HCT116 (cell line): Measurements from ENCODE around the gene NFATC1. TPM values are rescaled to one million over a fixed set of nuclear protein-coding genes. Genes with fewer than 3 reads are reported as not detected.

Source experiments
- ATAC-seq: fragments of 200-7000 bp; cut with Tn5 transposase; 2 replicates; pipeline ENCODE4 v1.9.1; 2020; ENCODE audit warnings: mild to moderate bottlenecking, moderate library complexity
- BruUV-seq: library from RNA; stranded (reverse); fragments of 400-500 nt; replicated peaks from 2 replicates; lab custom pipeline; 2021; lab: Mats Ljungman, UMichigan
- CTCF ChIA-PET: fragments of 300-600 bp; sonication (Branson Sonifier 250); formaldehyde crosslinking; loops from one replicate; lab custom pipeline; 2021; ENCODE audit warnings: antibody characterized with exemption; lab: Charles Lee
- POLR2A ChIA-PET: fragments of 300-600, 350-600 bp; sonication (Branson Sonifier 250); formaldehyde crosslinking; loops from one replicate; lab custom pipeline; 2021; ENCODE audit warnings: antibody characterized with exemption; lab: Charles Lee
- RAD21 ChIA-PET, 2 experiments: fragments of 300-600 bp; sonication (Branson Sonifier 250); formaldehyde crosslinking; loops; one replicate each; lab custom pipeline; 2023; ENCODE audit warnings: low total read pairs in 2 of 2; ENCODE audit not compliant: uncharacterized antibody in 2 of 2, unreplicated experiment in 2 of 2, low non-redundant PET in 1 of 2; lab: Charles Lee
- DNase-seq: peaks from one replicate; pipeline ENCODE4 v3.0.0-alpha.2; 2010; ENCODE audit warnings: low read depth, low spot score
- H2AFZ ChIP-seq: fragments of 200-600 bp; shearing (Covaris generic), sonication (generic); 2 replicates; pipeline ENCODE4 v1.6.1; 2017; ENCODE audit warnings: low read depth, mixed run types, mixed read lengths, antibody characterized with exemption, low read length; ENCODE audit not compliant: poor library complexity, severe bottlenecking
- H3K27ac ChIP-seq: 2 replicates; pipeline ENCODE4 v1.5.1; 2012; ENCODE audit warnings: low read depth, low read length
- H3K27me3 ChIP-seq: fragments of 200-600 bp; sonication (generic); 2 replicates; pipeline ENCODE4 v1.6.1; 2016; ENCODE audit warnings: mixed run types, low read length, mixed read lengths; ENCODE audit not compliant: insufficient read depth
- H3K36me3 ChIP-seq, 2 experiments: fragments of 200-500 bp in 1 of 2; fragments of 200-600 bp in 1 of 2; sonication (Bioruptor generic) in 1 of 2; sonication (generic) in 1 of 2; 2 replicates each; pipeline versions ENCODE4 v1.5.1 to v1.6.1; 2014 to 2016; ENCODE audit warnings: low read length in 2 of 2, inconsistent platforms in 1 of 2, mixed read lengths in 1 of 2, mixed run types in 1 of 2; ENCODE audit not compliant: insufficient read depth in 2 of 2, control insufficient read depth in 1 of 2
- H3K4me1 ChIP-seq, 2 experiments: fragments of 200-600 bp in 1 of 2; sonication (generic) in 1 of 2; 2 replicates each; pipeline versions ENCODE4 v1.5.1 to v1.6.1; 2012 to 2017; ENCODE audit warnings: low read length in 2 of 2, inconsistent platforms in 1 of 2, mild to moderate bottlenecking in 1 of 2, mixed read lengths in 1 of 2, mixed run types in 1 of 2, moderate library complexity in 1 of 2; ENCODE audit not compliant: insufficient read depth in 2 of 2, control insufficient read depth in 1 of 2
- H3K4me2 ChIP-seq: fragments of 200-600 bp; sonication (generic); 2 replicates; pipeline ENCODE4 v1.6.1; 2017; ENCODE audit warnings: mixed run types, low read length, mixed read lengths
- H3K4me3 ChIP-seq, 2 experiments: fragments of 200-600 bp in 1 of 2; sonication (generic) in 1 of 2; replicated peaks in 1 of 2; 2 replicates each; pipeline ENCODE4 v1.5.1; 2011 to 2016; ENCODE audit warnings: low read length in 2 of 2, control low read depth in 1 of 2, low read depth in 1 of 2, mild to moderate bottlenecking in 1 of 2, mixed read lengths in 1 of 2, mixed run types in 1 of 2
- H3K79me2 ChIP-seq: fragments of 200-600 bp; sonication (generic); 2 replicates; pipeline ENCODE4 v1.6.1; 2017; ENCODE audit warnings: mild to moderate bottlenecking, mixed run types, low read length, moderate library complexity, mixed read lengths; ENCODE audit not compliant: insufficient read depth
- H3K9ac ChIP-seq: fragments of 200-600 bp; sonication (generic); 2 replicates; pipeline ENCODE4 v1.6.1; 2016; ENCODE audit warnings: low read length, mixed read lengths
- H3K9me2 ChIP-seq: fragments of 200-600 bp; sonication (generic), shearing (Covaris generic); 2 replicates; pipeline ENCODE4 v1.6.1; 2017; ENCODE audit warnings: mixed run types, mild to moderate bottlenecking, moderate library complexity; ENCODE audit not compliant: insufficient read depth
- H3K9me3 ChIP-seq, 2 experiments: fragments of 200-500 bp in 1 of 2; fragments of 200-600 bp in 1 of 2; sonication (Bioruptor generic) in 1 of 2; sonication (generic) in 1 of 2; 2 replicates each; pipeline ENCODE4 v1.6.1; 2014 to 2017; ENCODE audit warnings: low read length in 2 of 2, mixed read lengths in 2 of 2, inconsistent platforms in 1 of 2, low read depth in 1 of 2, mild to moderate bottlenecking in 1 of 2, mixed run types in 1 of 2, moderate library complexity in 1 of 2; ENCODE audit not compliant: control insufficient read depth in 1 of 2, insufficient read depth in 1 of 2
- H4K20me1 ChIP-seq: fragments of 200-600 bp; sonication (generic), shearing (Covaris generic); 2 replicates; pipeline ENCODE4 v1.6.1; 2017; ENCODE audit warnings: mixed run types, mild to moderate bottlenecking, moderate library complexity; ENCODE audit not compliant: insufficient read depth
- ATF3 ChIP-seq: IDR thresholded peaks from 2 replicates; pipeline ENCODE4 v1.6.1; 2012
- CBX3 ChIP-seq: IDR thresholded peaks from 2 replicates; pipeline ENCODE4 v1.6.1; 2012; ENCODE audit warnings: low read depth
- CEBPB ChIP-seq: IDR thresholded peaks from 2 replicates; pipeline ENCODE4 v1.6.1; 2012; ENCODE audit warnings: low read depth
- CTCF ChIP-seq, 3 experiments: fragments of 200-600 bp in 1 of 3; sonication (generic) in 1 of 3; IDR thresholded peaks in 2 of 3; conservative IDR thresholded peaks in 1 of 3; 2 replicates each; pipeline ENCODE4 v1.5.1; 2012 to 2017; ENCODE audit warnings: low read depth in 2 of 3, low read length in 2 of 3, antibody characterized with exemption in 1 of 3, borderline replicate concordance in 1 of 3, control low read depth in 1 of 3, mild to moderate bottlenecking in 1 of 3, mixed read lengths in 1 of 3, mixed run types in 1 of 3, moderate library complexity in 1 of 3; ENCODE audit not compliant: insufficient read depth in 1 of 3
- EGR1 ChIP-seq: IDR thresholded peaks from 2 replicates; pipeline ENCODE4 v1.6.1; 2012; ENCODE audit warnings: low read depth
- ELF1 ChIP-seq: IDR thresholded peaks from 2 replicates; pipeline ENCODE4 v1.6.1; 2012; ENCODE audit warnings: low read depth, borderline replicate concordance
- EZH2 ChIP-seq: fragments of 200-600 bp; sonication (generic); IDR thresholded peaks from 2 replicates; pipeline ENCODE4 v1.6.1; 2017; ENCODE audit warnings: antibody characterized with exemption, mixed run types
- EZH2phosphoT487 ChIP-seq: fragments of 200-600 bp; IDR thresholded peaks from 2 replicates; pipeline ENCODE4 v1.6.1; 2018; ENCODE audit warnings: antibody characterized with exemption, borderline replicate concordance
- JUND ChIP-seq: IDR thresholded peaks from 2 replicates; pipeline ENCODE4 v1.6.1; 2012
- MAX ChIP-seq: IDR thresholded peaks from 2 replicates; pipeline ENCODE4 v1.6.1; 2012
- POLR2A ChIP-seq: IDR thresholded peaks from 2 replicates; pipeline ENCODE4 v1.7.0; 2011; ENCODE audit warnings: borderline replicate concordance; ENCODE audit not compliant: insufficient read depth, insufficient read length; ENCODE audit errors: extremely low read depth
- POLR2AphosphoS5 ChIP-seq: IDR thresholded peaks from 2 replicates; pipeline ENCODE4 v1.6.1; 2011; ENCODE audit warnings: mild to moderate bottlenecking, low read depth, low read length, moderate library complexity
- RAD21 ChIP-seq: IDR thresholded peaks from 2 replicates; pipeline ENCODE4 v1.6.1; 2012; ENCODE audit warnings: low read depth, mild to moderate bottlenecking
- SP1 ChIP-seq: IDR thresholded peaks from 2 replicates; pipeline ENCODE4 v1.6.1; 2012; ENCODE audit warnings: low read depth
- SRF ChIP-seq: IDR thresholded peaks from 2 replicates; pipeline ENCODE4 v1.6.1; 2012; ENCODE audit warnings: low read depth
- TCF7L2 ChIP-seq: IDR thresholded peaks from 2 replicates; pipeline ENCODE4 v1.7.0; 2011; ENCODE audit warnings: borderline replicate concordance, inconsistent platforms; ENCODE audit not compliant: insufficient read depth, insufficient read length; ENCODE audit errors: extremely low read depth
- YY1 ChIP-seq: IDR thresholded peaks from 2 replicates; pipeline ENCODE4 v1.6.1; 2011; ENCODE audit warnings: low read length, low read depth, moderate library complexity, mild to moderate bottlenecking; ENCODE audit not compliant: insufficient replicate concordance; ENCODE audit errors: extremely low read depth
- ZFX ChIP-seq: fragments of 450-650 bp; IDR thresholded peaks from 2 replicates; pipeline ENCODE4 v1.6.1; 2017
- ZNF274 ChIP-seq: fragments of 200-500 bp; sonication (Bioruptor generic); IDR thresholded peaks from 2 replicates; pipeline ENCODE4 v1.6.1; 2014; ENCODE audit warnings: mild to moderate bottlenecking, low read depth, low read length, inconsistent platforms
- intact Hi-C: fragments of 100-400 bp; cut with micrococcal nuclease; formaldehyde crosslinking; loops from 2 replicates; pipeline ENCODE4 v1.10.0; 2022
- total RNA-seq: library from RNA; stranded (reverse); gene quantifications from one replicate; pipeline ENCODE4 v1.2.1, GENCODE V29; 2021; ENCODE audit not compliant: unreplicated experiment
- TF ChIP-seq, protein P1 (sequence below): IDR thresholded peaks from 2 replicates; pipeline ENCODE4 v1.6.1; 2012; ENCODE audit warnings: low read depth

The NFATC1 gene
- total RNA-seq, 1 experiment from 2014 or later: 20.8 TPM

GRCh38 chr18:79374408-79375171 is 21.1 kb upstream of the NFATC1 start:
- Histone ChIP-seq H3K79me2 (no peaks in the 10 kb centered on the region), H3K36me3 (no peaks in the 10 kb centered on the region; a peak in 1 of 4 replicates), H3K9ac (no peak overlapping the region), H3K27me3 (no peaks in the 10 kb centered on the region), H3K9me2 (no peaks in the 10 kb centered on the region), H3K27ac (no peak overlapping the region), H4K20me1 (no peaks in the 10 kb centered on the region), H3K4me1 (peaks cover 0 to 5% of the 10 kb centered on the region in 2 experiments; a peak in 1 of 4 replicates), H3K4me2 (no peak overlapping the region), H2AFZ (no peak overlapping the region), H3K4me3 (no peak overlapping the region), H3K9me3 (no peaks in the 10 kb centered on the region)
- ATAC-seq (no peak), DNase-seq (no peak)
- CTCF ChIA-PET: no interaction called here
- RAD21 ChIA-PET: no interaction called here
- intact Hi-C loops: loop anchor here (5.0 kb wide), 1 partner anchor 593 kb away; no protein-coding TSS in a partner anchor
- POLR2A ChIA-PET: no interaction called here
- no peak for TF ChIP-seq JUND
- no peak for TF ChIP-seq MAX
- no peak for TF ChIP-seq YY1
- no peak for TF ChIP-seq POLR2A
- TF ChIP-seq, protein P1, sequence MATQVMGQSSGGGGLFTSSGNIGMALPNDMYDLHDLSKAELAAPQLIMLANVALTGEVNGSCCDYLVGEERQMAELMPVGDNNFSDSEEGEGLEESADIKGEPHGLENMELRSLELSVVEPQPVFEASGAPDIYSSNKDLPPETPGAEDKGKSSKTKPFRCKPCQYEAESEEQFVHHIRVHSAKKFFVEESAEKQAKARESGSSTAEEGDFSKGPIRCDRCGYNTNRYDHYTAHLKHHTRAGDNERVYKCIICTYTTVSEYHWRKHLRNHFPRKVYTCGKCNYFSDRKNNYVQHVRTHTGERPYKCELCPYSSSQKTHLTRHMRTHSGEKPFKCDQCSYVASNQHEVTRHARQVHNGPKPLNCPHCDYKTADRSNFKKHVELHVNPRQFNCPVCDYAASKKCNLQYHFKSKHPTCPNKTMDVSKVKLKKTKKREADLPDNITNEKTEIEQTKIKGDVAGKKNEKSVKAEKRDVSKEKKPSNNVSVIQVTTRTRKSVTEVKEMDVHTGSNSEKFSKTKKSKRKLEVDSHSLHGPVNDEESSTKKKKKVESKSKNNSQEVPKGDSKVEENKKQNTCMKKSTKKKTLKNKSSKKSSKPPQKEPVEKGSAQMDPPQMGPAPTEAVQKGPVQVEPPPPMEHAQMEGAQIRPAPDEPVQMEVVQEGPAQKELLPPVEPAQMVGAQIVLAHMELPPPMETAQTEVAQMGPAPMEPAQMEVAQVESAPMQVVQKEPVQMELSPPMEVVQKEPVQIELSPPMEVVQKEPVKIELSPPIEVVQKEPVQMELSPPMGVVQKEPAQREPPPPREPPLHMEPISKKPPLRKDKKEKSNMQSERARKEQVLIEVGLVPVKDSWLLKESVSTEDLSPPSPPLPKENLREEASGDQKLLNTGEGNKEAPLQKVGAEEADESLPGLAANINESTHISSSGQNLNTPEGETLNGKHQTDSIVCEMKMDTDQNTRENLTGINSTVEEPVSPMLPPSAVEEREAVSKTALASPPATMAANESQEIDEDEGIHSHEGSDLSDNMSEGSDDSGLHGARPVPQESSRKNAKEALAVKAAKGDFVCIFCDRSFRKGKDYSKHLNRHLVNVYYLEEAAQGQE: no peak
- TF ChIP-seq CEBPB: no peak
- TF ChIP-seq ELF1: no peak
- TF ChIP-seq POLR2AphosphoS5: no peak
- TF ChIP-seq CBX3: no peak
- TF ChIP-seq ZFX: no peak
- TF ChIP-seq EGR1: no peak
- no peak for TF ChIP-seq TCF7L2
- no peak for TF ChIP-seq RAD21
- no peak for TF ChIP-seq EZH2phosphoT487
- TF ChIP-seq ATF3: no peak
- no peak for TF ChIP-seq ZNF274
- no peak for TF ChIP-seq CTCF (IDR thresholded peaks at IDR 0.05 in 2 of 3, conservative IDR thresholded peaks at IDR 0.05 in 1 of 3; ENCODE audit: borderline replicate concordance in 1 of 3, insufficient read depth in 1 of 3, low read depth in 2 of 3, low read length in 2 of 3)
- no peak for TF ChIP-seq SRF
- TF ChIP-seq EZH2: no peak
- no peak for TF ChIP-seq SP1
- BruUV-seq: no TSS peak
